Activated CD4-positive, alpha-beta T cell treated with anti-CD3 and anti-CD28 coated beads for 24 hours (primary cell): Measurements from ENCODE around the gene UNC50.
"Not testable (repeated sequence)": the region's sequence is repeated elsewhere in the genome, so short reads cannot be mapped to it uniquely, and the experiment has no call there.

ENCODE experiments used
- DNase-seq, 2 donors: peaks; one replicate each; pipeline ENCODE4 v3.0.0-alpha.2; 2020; ENCODE audit warnings: low read depth in 2 of 2

UNC50 gene

DNA sequence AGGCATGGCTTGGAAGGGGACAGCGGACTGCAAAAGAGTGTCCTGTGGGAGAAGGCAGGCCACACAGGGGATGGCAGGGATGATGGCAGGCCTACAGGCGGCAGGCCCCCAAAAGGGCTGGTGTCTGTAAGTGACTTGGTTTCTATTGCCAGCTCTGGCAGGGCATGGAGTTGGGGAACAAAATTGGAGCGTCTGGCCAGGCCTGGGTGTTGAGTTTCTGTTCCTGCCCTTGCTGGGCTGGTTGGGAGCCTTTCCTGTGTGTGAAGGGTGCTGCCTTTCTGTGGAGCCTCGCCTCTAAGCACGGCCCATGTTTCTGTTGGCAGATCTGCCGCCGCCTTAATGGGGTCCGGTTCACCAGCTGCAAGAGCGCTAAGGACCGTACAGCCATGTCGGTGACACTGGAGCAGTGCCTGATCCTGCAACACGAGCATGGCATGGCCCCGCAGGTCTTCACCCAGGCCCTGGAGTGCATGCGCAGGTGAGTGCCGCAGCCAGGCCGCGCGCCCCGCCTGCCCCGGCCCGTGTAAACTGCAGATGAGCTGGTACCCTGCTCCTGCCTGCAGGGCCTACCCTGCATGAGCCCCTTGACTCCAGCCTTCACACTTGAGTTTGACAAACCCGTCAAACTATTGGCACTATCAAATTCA, 31.6 kb upstream of the UNC50 start:
- DNase-seq: no peak

- DNase-seq: no peak
Measured at GRCh38 chr2:98577313-98577712, 31.1 kb upstream of the UNC50 start.

- no peak for DNase-seq
Measured at GRCh38 chr2:98578231-98578630, 30.2 kb upstream of the UNC50 start.

DNA sequence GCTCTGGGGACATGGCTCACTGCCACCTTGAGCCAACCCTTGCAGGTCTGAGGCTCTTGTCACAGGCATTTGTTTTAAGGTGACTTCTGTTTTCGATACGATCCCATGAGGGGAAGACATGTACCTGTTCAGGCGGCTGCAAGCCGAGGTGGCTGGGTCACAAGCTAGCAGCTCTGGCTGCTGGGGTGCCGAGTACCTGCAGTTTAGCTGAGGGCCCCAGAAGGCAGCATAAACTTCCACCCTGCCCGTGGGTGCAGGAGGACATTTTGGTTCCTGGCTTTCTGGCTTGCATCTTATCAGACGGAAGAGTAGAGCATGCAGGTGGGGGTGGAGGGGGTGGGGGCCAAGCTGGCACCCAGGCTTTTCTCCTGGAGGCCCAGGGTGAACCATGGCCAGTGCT, 28.5 kb upstream of the UNC50 start:
- no peak for DNase-seq

- DNase-seq: no peak
Measured at GRCh38 chr2:98580656-98581284, 27.6 kb upstream of the UNC50 start.

- no peak for DNase-seq
Measured at GRCh38 chr2:98582523-98582922, 25.9 kb upstream of the UNC50 start.

DNA sequence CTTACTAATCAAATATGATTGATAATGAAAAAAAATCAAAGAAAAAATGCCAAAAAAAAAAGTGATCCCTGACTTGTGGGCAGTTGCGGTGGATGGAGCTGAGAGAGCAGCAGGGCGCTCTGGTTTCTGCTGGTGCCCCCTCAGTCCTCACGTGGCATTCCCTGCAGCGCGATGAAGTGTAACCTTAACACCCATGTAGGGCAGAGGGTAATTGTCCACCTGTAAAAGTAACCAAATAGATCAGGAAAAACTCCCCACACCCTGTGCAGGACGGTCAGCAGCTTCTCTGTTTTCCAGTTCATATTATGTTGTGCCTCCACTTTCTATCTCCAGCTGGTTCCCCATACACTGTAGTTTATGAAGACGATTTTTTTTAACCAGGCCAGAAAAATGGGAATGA, 25.1 kb upstream of the UNC50 start:
- no peak for DNase-seq

- no peak for DNase-seq
Measured at GRCh38 chr2:98583816-98584618, 24.4 kb upstream of the UNC50 start.

DNA sequence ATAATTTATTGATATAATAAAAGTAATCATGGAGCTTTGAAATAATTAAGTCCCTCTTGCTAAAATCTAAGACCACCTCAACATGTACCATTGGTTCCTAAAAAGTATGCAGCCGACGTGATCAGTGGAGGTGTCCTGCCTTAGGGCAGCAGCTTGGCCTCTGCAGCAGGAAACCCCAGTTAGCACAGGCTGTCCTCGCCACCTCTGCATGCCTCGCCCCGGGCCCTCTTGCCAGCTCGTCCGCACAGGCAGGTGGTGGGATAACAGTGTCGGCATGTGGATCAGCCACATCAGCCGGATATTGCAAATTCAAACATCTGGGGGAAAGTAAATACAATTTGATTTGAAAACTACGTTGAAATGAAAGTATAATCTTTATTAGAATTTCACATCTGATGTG, 23.0 kb upstream of the UNC50 start:
- no peak for DNase-seq

GRCh38 chr2:98586551-98587140, 21.7 kb upstream of the UNC50 start:
- no peak for DNase-seq

GRCh38 chr2:98588880-98589431, 19.4 kb upstream of the UNC50 start:
- DNase-seq: no peak

DNA sequence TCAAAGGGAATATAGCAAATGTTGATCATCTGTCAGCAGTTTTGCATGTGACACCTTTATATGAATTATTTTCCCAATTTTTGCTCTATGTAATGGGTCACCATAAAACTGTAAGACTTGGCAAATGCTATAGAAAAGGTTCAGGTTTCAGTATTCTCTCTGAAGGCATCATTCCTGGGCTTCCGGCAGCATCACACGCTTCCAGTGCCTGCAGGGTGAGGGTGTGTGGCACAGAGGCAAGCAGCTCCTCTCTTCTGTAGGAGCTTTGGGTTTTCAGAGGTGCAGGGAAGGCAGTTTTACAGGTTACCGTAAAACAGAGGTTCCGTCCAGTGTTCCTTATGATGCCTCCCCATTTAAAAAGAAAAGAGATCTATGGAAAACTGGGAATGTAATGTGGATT, 18.9 kb upstream of the UNC50 start:
- no peak for DNase-seq

GRCh38 chr2:98592565-98592964, 15.8 kb upstream of the UNC50 start:
- no peak for DNase-seq

DNA sequence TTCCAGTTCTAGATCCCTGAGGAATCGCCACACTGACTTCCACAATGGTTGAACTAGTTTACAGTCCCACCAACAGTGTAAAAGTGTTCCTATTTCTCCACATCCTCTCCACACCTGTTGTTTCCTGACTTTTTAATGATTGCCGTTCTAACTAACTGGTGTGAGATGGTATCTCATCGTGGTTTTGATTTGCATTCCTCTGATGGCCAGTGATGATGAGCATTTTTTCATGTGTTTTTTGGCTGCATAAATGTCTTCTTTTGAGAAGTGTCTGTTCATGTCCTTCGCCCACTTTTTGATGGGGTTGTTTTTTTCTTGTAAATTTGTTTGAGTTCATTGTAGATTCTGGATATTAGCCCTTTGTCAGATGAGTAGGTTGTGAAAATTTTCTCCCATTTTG, 13.7 kb upstream of the UNC50 start:
- DNase-seq: not testable (repeated sequence)

- DNase-seq: no peak
Measured at GRCh38 chr2:98598781-98599428, 9.5 kb upstream of the UNC50 start.

DNA sequence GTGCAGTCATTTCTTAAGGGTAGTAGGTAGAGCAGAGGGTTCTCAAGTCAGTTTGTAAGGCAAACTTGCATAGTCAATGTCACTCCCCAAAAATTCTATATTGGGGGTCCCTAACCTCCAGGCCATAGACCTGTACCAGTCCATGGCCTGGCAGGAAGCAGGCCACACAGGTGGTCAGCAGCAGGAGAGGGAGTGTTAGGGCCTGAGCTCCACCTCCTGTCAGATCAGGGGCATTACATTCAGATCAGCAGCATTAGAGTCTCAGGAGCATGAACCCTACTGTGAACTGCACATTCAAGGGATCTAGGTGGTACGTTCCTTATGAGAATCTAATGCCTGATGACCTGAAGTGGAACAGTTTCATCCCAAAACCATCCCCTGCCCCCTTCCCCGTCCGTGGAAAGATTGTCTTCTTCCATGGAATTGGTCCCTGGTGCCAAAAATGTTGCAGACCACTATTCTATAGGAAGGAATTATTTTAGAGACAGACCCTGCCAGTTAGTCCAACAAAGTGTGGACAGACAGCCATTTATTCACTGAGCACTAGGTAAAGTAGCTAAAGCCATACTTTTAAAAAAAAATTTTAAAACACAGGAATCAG, 6.8 kb upstream of the UNC50 start:
- DNase-seq: no peak

- no peak for DNase-seq
Measured at GRCh38 chr2:98604547-98604946, 3.8 kb upstream of the UNC50 start.

DNA sequence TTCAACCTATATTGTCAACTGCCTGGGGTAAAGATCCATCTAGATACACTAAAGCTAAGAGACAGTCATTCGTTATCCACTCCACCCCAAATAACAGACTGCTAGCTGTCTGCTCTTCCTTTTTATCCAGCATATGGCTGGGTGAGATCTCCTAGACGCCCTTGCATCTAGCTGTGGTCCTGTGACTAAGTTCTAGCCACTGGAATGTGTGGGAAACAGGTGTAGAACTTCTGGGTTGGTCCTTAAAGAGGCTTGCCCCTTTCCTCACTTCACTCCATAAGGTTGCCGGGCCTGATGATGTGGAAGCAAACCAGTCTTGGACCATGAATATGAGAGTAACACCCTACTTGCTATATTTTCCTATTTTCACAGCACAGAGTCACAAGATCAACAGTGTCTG, 3.3 kb upstream of the UNC50 start:
- no peak for DNase-seq

DNA sequence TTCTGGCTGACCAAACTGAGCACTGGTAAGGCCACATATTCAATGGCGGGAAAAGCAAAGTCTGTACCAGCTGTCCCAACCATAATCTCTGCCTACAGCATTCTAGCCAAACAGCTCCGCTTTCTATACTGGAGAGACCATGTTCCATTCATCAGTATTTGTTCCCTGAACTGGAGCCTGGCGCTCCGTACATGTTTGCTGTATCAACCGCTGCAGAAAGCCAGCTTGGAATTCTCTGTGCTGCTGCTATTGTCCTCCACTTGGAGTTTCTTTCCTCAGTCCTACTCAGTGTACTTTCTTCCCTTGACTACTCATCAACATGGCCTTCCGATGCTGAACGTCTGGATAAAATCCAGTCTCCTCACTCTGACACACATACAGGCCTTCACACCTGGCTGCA, 2.0 kb upstream of the UNC50 start:
- no peak for DNase-seq

DNA sequence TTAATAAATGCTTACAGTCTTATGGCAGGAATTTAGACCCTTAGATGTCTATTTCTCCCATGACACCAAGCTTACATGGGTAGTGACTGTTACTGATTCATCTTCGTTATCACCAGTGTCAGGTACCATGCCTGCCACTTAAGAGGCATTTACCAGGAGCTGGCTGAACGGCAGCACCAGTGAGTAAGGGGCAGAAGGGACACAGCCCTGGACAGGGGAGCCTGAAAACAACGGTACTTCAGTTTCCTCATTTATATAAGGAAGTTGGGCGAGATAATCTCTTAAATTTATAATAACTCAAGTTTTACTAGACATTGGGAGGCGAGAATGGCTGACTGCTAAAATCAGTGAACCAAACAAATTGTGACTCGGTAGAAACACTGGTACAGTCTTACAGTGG, 1.3 kb upstream of the UNC50 start:
- DNase-seq: no peak

GRCh38 chr2:98607741-98608115, 661 bp upstream of the UNC50 start:
- DNase-seq: no peak
